Kidney epithelial cell (primary cell): ENCODE measurements around the gene ZBED1. TPM values are rescaled to one million over a fixed set of nuclear protein-coding genes. Genes with fewer than 3 reads are reported as not detected.
"Not testable (repeated sequence)": the region's sequence is repeated elsewhere in the genome, so short reads cannot be mapped to it uniquely, and the experiment has no call there.

Experiments
- DNase-seq: peaks from one replicate; pipeline ENCODE4 v3.0.0-alpha.2; 2010; ENCODE audit warnings: low read depth
- H3K27me3 ChIP-seq: 2 replicates; pipeline ENCODE4 v1.6.0; 2011; ENCODE audit warnings: low read length; ENCODE audit not compliant: control insufficient read depth, insufficient read depth
- H3K36me3 ChIP-seq: 2 replicates; pipeline ENCODE4 v1.5.1; 2011; ENCODE audit warnings: low read length; ENCODE audit not compliant: control insufficient read depth, insufficient read depth
- H3K4me3 ChIP-seq: 2 replicates; pipeline ENCODE4 v1.5.1; 2011; ENCODE audit warnings: low read depth, mild to moderate bottlenecking, control low read depth, low read length
- total RNA-seq: library from RNA; depleted of rRNA; stranded (reverse); fragments of >200 nt; gene quantifications from 2 replicates; pipeline ENCODE4 v1.2.3, GENCODE V29; 2015
- TF ChIP-seq, protein P1 (sequence below): IDR thresholded peaks from 2 replicates; pipeline ENCODE4 v1.5.1; 2011; ENCODE audit warnings: mild to moderate bottlenecking, moderate library complexity, low read length, control low read depth, inconsistent platforms; ENCODE audit not compliant: insufficient read depth, poor library complexity, severe bottlenecking

Gene ZBED1
- total RNA-seq, 1 donor from 2014 or later: 48.3 TPM

DNA sequence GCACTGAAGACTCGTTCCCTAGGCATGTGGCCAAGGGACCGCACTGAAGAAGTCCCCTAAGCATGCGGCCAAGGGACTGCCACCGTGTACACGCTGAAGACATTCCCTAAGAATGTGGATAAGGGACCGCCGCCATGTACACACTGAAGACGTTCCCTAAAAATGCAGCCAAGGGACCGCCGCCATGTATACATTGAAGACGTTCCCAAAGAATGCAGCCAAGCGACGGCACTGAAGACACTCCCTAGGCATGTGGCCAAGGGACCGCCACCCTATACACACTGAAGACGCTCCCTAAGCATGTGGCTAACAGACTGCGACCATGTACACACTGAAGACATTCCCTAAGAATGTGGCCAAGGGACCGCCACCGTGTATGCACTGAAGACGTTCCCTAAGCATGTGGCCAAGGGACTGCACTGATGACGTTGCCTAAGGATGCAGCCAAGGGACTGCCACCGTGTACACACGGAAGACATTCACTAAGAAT, 31.5 kb downstream of the ZBED1 start:
- Histone ChIP-seq H3K4me3 (no peak overlapping the region), H3K27me3 (no peaks in the 10 kb centered on the region), H3K36me3 (no peaks in the 10 kb centered on the region)
- no peak for DNase-seq
- TF ChIP-seq, protein P1, sequence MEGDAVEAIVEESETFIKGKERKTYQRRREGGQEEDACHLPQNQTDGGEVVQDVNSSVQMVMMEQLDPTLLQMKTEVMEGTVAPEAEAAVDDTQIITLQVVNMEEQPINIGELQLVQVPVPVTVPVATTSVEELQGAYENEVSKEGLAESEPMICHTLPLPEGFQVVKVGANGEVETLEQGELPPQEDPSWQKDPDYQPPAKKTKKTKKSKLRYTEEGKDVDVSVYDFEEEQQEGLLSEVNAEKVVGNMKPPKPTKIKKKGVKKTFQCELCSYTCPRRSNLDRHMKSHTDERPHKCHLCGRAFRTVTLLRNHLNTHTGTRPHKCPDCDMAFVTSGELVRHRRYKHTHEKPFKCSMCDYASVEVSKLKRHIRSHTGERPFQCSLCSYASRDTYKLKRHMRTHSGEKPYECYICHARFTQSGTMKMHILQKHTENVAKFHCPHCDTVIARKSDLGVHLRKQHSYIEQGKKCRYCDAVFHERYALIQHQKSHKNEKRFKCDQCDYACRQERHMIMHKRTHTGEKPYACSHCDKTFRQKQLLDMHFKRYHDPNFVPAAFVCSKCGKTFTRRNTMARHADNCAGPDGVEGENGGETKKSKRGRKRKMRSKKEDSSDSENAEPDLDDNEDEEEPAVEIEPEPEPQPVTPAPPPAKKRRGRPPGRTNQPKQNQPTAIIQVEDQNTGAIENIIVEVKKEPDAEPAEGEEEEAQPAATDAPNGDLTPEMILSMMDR: no peak

GRCh38 chrX:2468261-2469195, 32.2 kb downstream of the ZBED1 start:
- Histone ChIP-seq H3K4me3 (no peak overlapping the region), H3K27me3 (no peaks in the 10 kb centered on the region), H3K36me3 (no peaks in the 10 kb centered on the region)
- DNase-seq: no peak
- TF ChIP-seq, protein P1: no peak

DNA sequence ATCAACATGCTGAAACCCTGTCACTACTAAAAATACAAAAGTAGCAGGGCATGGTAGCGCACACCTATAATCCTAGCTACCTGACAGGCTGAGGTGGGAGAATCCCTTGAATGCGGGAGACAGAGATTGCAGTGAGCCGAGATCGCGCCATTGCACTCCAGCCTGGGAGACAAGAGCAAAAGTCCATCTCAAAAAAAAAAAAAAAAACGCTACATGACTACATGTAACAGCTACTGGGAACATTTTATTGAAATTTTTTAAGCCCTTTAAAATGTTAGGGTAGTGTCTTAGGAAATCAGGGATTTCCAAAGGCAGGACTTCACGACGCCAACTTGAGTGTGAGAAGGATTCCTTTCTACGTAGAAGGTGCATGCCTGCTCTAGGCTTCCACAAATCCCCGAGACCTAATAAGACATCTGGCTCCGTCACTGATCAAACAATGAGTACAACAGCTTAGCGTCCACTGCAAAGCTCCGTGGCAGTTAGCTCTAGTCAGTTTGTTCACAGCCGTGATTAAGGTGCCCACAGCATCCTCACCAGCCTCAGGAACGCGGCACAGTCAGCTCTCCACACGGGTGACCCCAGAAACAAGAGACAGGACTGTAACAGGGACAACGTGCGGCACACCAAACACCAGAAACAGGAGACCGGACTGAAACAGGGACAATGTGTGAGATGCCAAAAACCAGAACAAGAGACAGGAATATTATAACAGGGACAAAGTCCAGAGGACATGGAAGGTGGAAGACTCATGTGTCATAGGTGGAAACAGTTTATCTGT, 33.7 kb downstream of the ZBED1 start:
- no peaks in the 10 kb centered on the region for H3K27me3 ChIP-seq
- H3K36me3 ChIP-seq: no peaks in the 10 kb centered on the region
- DNase-seq: no peak
- TF ChIP-seq, protein P1: no peak
- H3K4me3 ChIP-seq: no peak overlapping the region

DNA sequence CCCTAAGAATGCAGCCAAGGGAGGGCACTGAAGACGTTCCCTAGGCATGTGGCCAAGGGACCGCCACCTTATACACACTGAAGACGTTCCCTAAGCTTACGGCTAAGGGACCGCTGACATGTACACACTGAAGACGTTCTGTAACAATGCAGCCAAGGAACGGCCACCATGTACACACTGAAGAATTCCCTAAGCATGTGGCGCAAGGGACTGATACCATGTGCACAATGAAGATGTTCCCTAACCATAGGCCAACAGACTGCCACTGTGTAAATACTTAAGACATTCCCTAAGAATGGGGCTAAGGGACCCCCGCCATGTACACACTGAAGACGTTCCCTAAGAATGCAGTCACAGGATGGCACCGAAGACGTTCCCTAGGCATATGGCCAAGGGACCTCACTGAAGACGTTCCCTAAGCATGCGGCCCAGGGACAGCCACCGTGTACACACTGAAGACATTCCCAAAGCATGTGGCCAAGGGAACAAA, 36.1 kb downstream of the ZBED1 start:
- H3K27me3 ChIP-seq: no peaks in the 10 kb centered on the region
- no peak overlapping the region for H3K4me3 ChIP-seq
- TF ChIP-seq, protein P1: no peak
- no peak for DNase-seq
- no peaks in the 10 kb centered on the region for H3K36me3 ChIP-seq

- no peak overlapping the region for H3K4me3 ChIP-seq
- TF ChIP-seq, protein P1: no peak
- no peak for DNase-seq
These were observed 36.7 kb downstream of the ZBED1 start for GRCh38 chrX:2463973-2464676.

DNA sequence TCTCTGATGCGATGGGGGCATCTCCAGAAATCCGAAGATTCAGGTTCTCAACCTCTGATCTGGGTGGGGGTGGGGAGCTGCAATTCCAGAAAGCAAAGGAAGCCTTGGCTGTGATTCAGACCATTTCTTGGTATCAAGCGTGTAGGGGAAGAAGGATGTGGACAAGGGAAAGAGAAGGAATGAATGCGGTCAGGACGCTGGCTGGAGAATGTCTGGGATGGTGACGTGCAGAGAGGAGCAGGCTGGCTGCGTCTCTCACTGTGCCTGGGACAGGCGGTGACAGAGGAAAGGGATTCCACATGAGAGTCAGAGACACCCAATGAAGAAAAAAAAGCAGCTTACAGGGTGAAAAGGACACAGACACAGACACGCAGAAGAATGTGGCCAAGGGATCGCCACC, 37.3 kb downstream of the ZBED1 start:
- H3K4me3 ChIP-seq, H3K36me3 ChIP-seq, DNase-seq, H3K27me3 ChIP-seq: not testable (repeated sequence)

More at GRCh38 chrX:2463973-2464676, 36.7 kb downstream of the ZBED1 start:
- Histone ChIP-seq H3K27me3 (no peaks in the 10 kb centered on the region), H3K36me3 (no peaks in the 10 kb centered on the region)
